ENCODE results near the gene STEAP3.

The STEAP3 gene

GRCh38 chr2:119254601-119255080 is 31.0 kb downstream of the STEAP3 start:
- DNase-seq (ENCODE audit: low read depth, low spot score), result no peak
- TF ChIP-seq POLR2AphosphoS5 (IDR thresholded peaks at IDR 0.05; ENCODE audit: borderline replicate concordance, low read depth, low read length) (no peak), FOXP2 (optimal IDR thresholded peaks at IDR 0.05; ENCODE audit: control extremely low read depth, extremely low read length, insufficient read depth) (no peak), EZH2 (IDR thresholded peaks at IDR 0.05) (no peak)
- H3K27ac ChIP-seq, result no peak overlapping the region
- H3K9me3 ChIP-seq (ENCODE audit: low read depth, low read length), result no peaks in the 10 kb centered on the region
- H3K36me3 ChIP-seq (ENCODE audit: insufficient read depth, low read length), result no peaks in the 10 kb centered on the region
- H3K9ac ChIP-seq (ENCODE audit: insufficient read length), result no peak overlapping the region
- no peak overlapping the region for H3K4me3 ChIP-seq

GRCh38 chr2:119255760-119256581 is 32.3 kb downstream of the STEAP3 start:
- H3K27ac ChIP-seq, result no peak overlapping the region
- H3K9ac ChIP-seq (ENCODE audit: insufficient read length), result no peak overlapping the region
- no peak for DNase-seq (ENCODE audit: low read depth, low spot score)
- no peak overlapping the region for H3K4me3 ChIP-seq
- H3K9me3 ChIP-seq (ENCODE audit: low read depth, low read length), result no peaks in the 10 kb centered on the region
- H3K36me3 ChIP-seq (ENCODE audit: insufficient read depth, low read length), result no peaks in the 10 kb centered on the region
- TF ChIP-seq EZH2 (IDR thresholded peaks at IDR 0.05) (no peak), FOXP2 (optimal IDR thresholded peaks at IDR 0.05; ENCODE audit: control extremely low read depth, extremely low read length, insufficient read depth) (no peak), POLR2AphosphoS5 (IDR thresholded peaks at IDR 0.05; ENCODE audit: borderline replicate concordance, low read depth, low read length) (no peak)

GRCh38 chr2:119256582-119256921 is 32.9 kb downstream of the STEAP3 start:
- Histone ChIP-seq H3K4me3 (no peak overlapping the region), H3K27ac (no peak overlapping the region), H3K9me3 (ENCODE audit: low read depth, low read length) (no peaks in the 10 kb centered on the region), H3K9ac (ENCODE audit: insufficient read length) (no peak overlapping the region), H3K36me3 (ENCODE audit: insufficient read depth, low read length) (no peaks in the 10 kb centered on the region)
- DNase-seq (ENCODE audit: low read depth, low spot score), result no peak
- TF ChIP-seq POLR2AphosphoS5 (IDR thresholded peaks at IDR 0.05; ENCODE audit: borderline replicate concordance, low read depth, low read length) (no peak), FOXP2 (optimal IDR thresholded peaks at IDR 0.05; ENCODE audit: control extremely low read depth, extremely low read length, insufficient read depth) (no peak), EZH2 (IDR thresholded peaks at IDR 0.05) (no peak)

- H3K36me3 ChIP-seq (ENCODE audit: insufficient read depth, low read length), result no peaks in the 10 kb centered on the region
- no peaks in the 10 kb centered on the region for H3K9me3 ChIP-seq (ENCODE audit: low read depth, low read length)
- no peak for TF ChIP-seq FOXP2 (optimal IDR thresholded peaks at IDR 0.05; ENCODE audit: control extremely low read depth, extremely low read length, insufficient read depth)
- TF ChIP-seq EZH2 (IDR thresholded peaks at IDR 0.05), result no peak
- no peak for TF ChIP-seq POLR2AphosphoS5 (IDR thresholded peaks at IDR 0.05; ENCODE audit: borderline replicate concordance, low read depth, low read length)
- no peak for DNase-seq (ENCODE audit: low read depth, low spot score)
- H3K9ac ChIP-seq (ENCODE audit: insufficient read length), result no peak overlapping the region
- H3K4me3 ChIP-seq, result no peak overlapping the region
- H3K27ac ChIP-seq, result no peak overlapping the region
These were observed 33.6 kb downstream of the STEAP3 start for GRCh38 chr2:119257198-119257597.

- H3K4me3 ChIP-seq, result no peak overlapping the region
- H3K9ac ChIP-seq (ENCODE audit: insufficient read length), result no peak overlapping the region
- no peak overlapping the region for H3K27ac ChIP-seq
- no peaks in the 10 kb centered on the region for H3K36me3 ChIP-seq (ENCODE audit: insufficient read depth, low read length)
- DNase-seq (ENCODE audit: low read depth, low spot score), result no peak
- no peaks in the 10 kb centered on the region for H3K9me3 ChIP-seq (ENCODE audit: low read depth, low read length)
- no peak for TF ChIP-seq POLR2AphosphoS5 (IDR thresholded peaks at IDR 0.05; ENCODE audit: borderline replicate concordance, low read depth, low read length)
- no peak for TF ChIP-seq EZH2 (IDR thresholded peaks at IDR 0.05)
- no peak for TF ChIP-seq FOXP2 (optimal IDR thresholded peaks at IDR 0.05; ENCODE audit: control extremely low read depth, extremely low read length, insufficient read depth)
These were observed 35.7 kb downstream of the STEAP3 start for GRCh38 chr2:119259296-119259860.

- no peaks in the 10 kb centered on the region for H3K9me3 ChIP-seq (ENCODE audit: low read depth, low read length)
- H3K27ac ChIP-seq, result no peak overlapping the region
- no peaks in the 10 kb centered on the region for H3K36me3 ChIP-seq (ENCODE audit: insufficient read depth, low read length)
- no peak overlapping the region for H3K4me3 ChIP-seq
- H3K9ac ChIP-seq (ENCODE audit: insufficient read length), result no peak overlapping the region
- TF ChIP-seq FOXP2 (optimal IDR thresholded peaks at IDR 0.05; ENCODE audit: control extremely low read depth, extremely low read length, insufficient read depth) (no peak), EZH2 (IDR thresholded peaks at IDR 0.05) (no peak)
- no peak for DNase-seq (ENCODE audit: low read depth, low spot score)
These were observed 37.2 kb downstream of the STEAP3 start for GRCh38 chr2:119260646-119261492.

- Histone ChIP-seq H3K9me3 (ENCODE audit: low read depth, low read length) (no peaks in the 10 kb centered on the region), H3K27ac (no peak overlapping the region), H3K9ac (ENCODE audit: insufficient read length) (no peak overlapping the region), H3K36me3 (ENCODE audit: insufficient read depth, low read length) (no peaks in the 10 kb centered on the region), H3K4me3 (no peak overlapping the region)
- DNase-seq (ENCODE audit: low read depth, low spot score), result no peak
- TF ChIP-seq EZH2 (IDR thresholded peaks at IDR 0.05) (no peak), POLR2AphosphoS5 (IDR thresholded peaks at IDR 0.05; ENCODE audit: borderline replicate concordance, low read depth, low read length) (no peak), FOXP2 (optimal IDR thresholded peaks at IDR 0.05; ENCODE audit: control extremely low read depth, extremely low read length, insufficient read depth) (no peak)
These were observed 38.0 kb downstream of the STEAP3 start for GRCh38 chr2:119261493-119262225.
